ENCODE results near the gene MIGA2.
"Not testable (repeated sequence)": the region's sequence is repeated elsewhere in the genome, so short reads cannot be mapped to it uniquely, and the experiment has no call there.

MIGA2 gene

DNA sequence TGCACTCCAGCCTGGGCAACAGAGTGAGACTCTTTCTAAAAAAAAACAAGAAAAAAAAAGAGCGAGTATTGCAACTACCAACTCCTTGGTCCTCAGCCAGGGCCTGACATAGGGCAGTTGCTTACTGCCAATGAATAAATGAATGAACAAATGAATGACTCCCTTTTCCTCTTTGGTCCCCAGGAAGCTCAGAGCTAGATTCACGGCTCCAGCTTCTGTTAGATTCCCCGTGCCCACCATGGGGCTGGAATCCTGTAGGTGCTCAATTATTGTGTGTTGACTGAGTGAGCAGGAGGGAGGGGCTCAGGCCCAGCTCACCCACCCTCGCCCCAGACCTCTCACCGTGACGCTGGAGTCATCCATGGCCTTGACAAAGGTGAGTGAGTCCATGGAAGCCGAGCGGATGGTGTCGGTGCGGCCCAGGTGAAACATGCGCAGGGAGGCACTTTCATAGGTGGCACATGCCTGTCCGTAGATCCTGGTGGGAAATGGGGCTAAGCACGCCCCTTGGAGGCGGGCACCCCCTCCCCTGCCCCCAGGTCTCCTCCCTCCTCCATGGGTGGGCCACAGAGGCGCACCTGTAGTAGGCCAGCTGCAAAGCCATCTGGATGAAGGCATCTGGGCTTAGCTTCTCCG is 61.4 kb downstream of the MIGA2 start:
- no peak for DNase-seq (ENCODE audit: low read depth, low spot score)

DNA sequence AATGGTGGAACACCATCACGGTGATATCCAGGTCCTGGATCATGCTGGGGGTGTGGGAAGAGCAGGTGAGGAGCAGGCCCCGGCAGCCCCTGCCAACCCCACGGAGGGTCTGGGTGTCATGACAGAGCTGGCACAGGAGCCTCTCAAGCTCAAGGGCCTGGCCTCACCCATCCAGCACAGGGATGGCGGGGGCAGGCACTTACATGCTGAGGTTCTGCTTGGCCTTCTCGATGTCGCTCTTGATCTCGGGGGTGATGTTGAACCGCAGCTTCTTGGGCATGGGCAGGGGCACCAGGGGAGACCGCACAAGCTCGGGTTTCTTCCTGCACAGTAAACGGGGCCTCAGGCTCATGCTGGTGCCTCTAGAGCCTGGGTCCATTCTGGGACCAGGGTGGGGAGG is 61.9 kb downstream of the MIGA2 start:
- no peak for DNase-seq (ENCODE audit: low read depth, low spot score)

DNA sequence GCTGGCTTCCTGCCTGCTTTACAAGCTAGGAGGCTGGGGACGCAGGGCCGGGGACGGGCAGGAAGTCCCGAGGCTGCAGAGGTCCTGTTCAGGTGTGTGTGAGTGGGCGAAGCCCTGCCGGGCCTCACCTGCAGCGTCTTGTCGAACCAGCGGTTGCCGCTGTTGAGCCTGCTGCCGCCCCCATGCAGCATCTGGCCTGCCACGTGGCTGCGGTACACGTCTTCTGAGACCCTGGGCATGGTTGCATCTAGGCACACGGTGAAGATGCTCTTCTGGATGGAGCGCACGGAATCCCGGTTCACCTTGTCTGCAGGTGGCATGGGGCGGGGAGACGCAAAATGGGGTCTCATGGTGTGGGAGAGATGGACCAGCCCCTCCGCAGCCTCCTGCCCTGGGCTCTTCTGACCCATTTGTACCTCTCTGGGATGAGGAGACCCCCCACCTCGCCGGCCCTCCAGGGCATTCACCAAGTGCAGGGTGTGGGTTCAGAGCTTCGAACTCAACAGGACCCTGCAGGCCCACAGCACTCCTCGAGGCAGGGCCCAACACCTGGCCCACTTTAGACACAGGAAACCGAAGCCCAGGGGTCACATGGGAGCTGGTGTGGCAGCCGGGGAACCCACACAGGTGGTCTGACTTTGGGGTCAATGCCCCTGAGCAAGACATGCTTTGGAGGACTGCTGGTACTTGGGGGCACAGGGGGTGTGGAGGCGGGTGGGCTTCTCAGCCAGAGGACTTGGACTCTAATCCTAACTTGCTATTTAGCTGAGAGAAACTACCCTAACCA is 64.2 kb downstream of the MIGA2 start:
- DNase-seq (ENCODE audit: low read depth, low spot score): no peak

DNA sequence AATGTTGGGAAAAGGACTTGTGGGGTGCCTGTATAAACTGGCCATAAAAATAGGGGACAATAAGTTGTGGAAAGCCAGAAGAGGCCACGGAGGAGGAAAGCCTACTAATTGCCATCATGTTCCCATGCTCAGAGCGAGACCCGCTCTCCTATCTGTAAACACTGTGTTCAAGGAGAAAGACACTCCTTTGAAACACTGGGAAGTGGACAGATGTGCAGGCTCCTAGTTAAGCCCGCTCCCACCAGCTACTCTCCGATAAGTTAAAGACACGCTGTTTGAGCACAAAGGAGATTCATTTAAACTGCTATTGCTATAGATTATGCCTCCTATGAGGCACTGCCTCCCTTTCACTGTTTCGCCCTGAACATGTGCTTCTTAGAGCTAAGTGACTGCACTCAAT is 64.9 kb downstream of the MIGA2 start:
- no peak for DNase-seq (ENCODE audit: low read depth, low spot score)

DNA sequence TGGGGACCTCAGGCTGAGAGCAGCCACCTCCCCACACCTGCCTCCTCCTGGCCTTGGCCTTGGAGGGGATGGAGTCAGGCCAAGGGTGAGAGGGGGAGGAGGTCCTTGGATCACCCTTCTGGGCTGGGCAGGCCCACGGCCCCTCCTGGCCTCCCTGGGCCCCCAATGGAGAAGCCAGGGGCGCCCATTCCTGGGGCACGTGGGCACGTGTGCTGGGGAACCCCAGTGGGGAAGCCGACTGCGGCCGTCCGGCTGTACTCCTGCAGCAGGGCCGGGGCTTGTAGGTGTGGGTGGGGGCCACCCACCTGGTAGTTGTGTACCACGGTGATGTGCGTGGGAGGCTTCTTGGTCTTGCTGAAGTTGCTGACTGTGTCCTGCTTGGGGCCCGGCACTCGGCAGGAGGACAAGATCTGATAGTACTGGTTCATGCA is 65.7 kb downstream of the MIGA2 start:
- DNase-seq (ENCODE audit: low read depth, low spot score): no peak

DNA sequence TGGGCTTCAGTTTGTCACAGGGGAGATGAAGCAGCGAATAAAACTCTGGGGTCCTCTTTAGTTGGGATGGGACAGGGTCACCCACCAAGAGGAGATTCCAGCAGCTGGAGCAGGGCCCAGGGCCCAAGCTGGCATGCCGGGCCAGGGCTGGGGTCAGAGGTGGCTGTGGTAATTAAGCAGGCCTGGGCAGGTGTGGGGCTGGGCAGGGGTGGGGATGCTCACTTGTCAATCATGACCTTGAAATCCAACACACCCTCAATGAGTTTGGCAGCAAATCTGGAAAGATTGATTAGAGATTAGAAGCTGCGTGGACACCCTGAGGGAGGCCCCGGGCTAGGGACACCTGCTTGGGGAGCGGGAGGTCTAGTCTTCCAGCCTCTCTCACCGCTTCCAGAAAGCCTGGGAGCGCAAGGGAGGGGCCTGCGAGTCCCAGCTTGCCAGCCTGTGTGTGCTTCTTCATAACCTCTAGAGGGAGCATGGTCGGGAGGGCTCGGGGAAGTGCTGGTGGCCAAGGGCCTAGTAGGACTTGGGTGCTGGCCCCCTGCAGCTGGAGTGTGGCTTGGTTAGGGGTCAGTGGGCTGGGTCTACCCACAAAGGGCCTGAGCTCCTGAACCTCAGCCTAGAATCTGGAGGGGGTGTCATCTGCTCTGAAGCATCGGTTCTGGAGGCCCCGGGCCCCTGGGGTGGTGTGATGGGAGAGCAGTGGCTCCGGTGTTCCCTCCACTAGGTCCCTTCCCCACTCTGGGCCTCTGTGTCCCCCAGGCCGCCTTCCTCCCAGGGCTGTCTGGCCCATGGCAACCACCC is 66.6 kb downstream of the MIGA2 start:
- no peak for DNase-seq (ENCODE audit: low read depth, low spot score)

DNA sequence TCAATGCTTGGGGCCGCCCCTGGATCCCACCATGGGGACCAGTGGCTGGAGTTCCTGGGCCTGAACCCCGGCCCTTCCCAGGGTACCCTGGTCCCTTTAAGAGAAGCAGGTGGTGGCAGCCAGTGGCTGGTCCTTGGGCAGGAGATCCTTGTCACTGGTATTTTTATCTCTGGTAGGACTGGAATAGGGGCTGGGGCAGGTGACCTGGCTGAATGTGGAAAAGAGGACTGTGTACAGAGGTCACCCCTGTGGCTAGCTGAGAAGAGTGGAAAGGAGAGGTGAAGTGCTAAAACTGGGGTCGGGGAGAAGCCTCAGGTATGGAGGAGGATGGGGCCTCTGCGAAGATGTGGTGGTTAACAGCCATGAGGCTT is 67.2 kb downstream of the MIGA2 start:
- DNase-seq (ENCODE audit: low read depth, low spot score): no peak

DNA sequence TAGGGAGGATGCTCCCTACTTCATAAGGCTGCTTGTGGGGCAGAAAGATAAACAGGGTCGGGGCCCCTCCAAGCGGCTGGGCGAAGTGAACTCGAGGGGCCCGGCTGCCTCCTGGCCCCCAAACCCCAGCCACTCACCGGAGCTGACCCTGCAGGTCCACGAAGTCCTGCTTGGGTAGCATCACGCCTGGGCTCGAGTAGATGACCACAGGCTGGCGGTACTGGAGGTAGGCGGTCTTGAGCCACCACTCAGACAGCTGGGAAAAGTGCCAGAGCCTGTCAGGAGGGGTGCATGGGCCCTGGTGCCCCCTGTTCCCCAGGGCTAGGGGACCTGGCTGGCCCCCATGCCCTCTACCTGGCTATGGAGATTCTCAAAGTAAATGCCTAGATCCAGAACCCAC is 67.6 kb downstream of the MIGA2 start:
- no peak for DNase-seq (ENCODE audit: low read depth, low spot score)

DNA sequence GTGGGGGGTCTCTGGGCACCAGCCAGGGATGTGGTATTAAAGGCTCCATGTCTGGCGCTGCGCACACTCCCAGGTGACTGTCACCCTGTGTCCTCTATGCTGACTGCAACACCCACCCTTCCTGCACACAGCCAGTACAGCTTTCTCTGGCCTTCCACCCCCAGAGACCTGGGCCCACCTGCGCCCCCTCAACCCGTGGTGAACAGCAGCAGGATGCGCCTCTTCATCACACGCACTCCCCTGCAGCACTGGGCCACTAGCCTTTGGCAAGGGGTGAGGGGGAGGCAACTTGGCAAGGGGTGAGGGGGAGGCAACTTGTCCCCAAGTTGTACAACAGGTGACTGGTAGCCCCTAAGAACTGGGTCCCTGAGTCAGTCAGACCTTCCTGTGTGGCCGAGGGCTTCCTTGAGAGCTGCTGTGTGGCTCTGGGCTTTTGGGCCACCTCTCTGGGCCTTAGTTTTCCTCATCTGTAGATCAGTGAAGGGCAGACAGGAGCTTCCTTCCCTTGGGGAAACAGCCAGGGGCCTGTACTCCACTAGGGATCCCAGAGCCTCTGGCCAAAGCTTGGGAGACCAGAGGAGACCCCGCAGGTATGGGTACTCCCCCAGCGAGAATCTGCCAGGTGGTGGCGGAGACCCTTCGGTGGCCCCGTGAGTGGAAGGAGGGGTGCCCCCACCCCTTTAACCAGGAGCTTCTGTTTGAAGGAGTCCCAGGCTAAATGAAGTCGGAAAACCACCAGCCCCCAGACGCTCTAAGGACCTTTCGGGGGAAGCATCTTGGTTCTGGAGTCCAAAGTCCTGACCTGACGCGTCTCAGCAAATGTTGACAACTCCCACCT is 69.7 kb downstream of the MIGA2 start:
- no peak for DNase-seq (ENCODE audit: low read depth, low spot score)

DNA sequence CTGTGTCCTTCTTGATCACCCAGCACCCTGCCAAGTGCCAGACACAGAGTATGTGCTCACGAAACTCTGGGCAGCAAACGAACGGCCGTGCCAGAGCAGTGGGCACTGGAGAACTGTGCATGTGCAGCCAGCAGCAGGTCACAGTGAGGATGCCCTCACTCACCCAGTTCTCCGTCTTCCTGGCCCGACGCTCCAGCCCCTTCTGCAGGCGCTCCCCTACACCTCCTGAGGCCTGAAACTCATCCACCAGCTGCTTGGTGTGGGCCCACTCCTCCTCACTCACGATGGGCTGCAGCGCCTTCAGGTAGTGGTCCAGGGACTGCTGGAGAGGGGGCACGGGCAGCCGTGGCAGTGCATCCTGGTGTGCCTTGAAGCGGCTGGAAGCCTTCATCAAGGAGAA is 71.2 kb downstream of the MIGA2 start:
- DNase-seq (ENCODE audit: low read depth, low spot score): no peak

DNA sequence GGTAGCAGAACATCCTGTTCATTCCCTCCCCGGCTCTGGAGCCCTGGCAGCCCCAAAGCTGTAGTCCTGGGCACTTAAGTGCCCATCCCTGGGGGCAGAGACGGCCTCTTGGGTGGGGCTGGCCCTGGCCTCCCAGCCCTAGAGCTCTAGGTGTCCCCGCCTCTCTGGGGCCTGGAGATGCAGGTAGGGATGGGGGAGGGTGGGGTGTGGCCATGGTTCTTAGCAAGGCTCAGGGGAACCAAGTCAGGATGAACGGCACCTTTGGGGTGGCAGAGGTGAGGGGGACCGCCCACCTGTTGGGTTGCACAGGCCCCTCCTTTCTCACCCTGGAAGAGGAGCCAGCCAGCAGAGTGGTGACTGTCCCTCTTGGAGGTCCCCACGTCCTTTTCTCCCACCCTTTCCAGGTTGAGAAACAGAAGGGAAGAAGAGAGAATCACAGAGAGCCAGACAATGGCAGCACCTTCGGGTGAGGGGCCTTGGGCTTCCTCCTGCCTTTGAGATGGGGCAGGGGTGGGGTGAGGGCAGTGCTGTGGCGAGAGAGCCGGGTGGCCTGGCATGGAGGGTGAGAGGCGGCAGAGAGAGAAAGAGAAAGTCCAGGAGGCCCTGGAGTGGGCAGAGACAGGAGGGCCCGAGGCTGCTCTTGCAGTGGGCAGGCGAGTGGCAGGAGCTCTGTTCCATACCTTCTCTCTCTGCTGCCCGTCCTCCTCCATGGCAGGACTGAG is 71.8 kb downstream of the MIGA2 start:
- no peak for DNase-seq (ENCODE audit: low read depth, low spot score)

DNA sequence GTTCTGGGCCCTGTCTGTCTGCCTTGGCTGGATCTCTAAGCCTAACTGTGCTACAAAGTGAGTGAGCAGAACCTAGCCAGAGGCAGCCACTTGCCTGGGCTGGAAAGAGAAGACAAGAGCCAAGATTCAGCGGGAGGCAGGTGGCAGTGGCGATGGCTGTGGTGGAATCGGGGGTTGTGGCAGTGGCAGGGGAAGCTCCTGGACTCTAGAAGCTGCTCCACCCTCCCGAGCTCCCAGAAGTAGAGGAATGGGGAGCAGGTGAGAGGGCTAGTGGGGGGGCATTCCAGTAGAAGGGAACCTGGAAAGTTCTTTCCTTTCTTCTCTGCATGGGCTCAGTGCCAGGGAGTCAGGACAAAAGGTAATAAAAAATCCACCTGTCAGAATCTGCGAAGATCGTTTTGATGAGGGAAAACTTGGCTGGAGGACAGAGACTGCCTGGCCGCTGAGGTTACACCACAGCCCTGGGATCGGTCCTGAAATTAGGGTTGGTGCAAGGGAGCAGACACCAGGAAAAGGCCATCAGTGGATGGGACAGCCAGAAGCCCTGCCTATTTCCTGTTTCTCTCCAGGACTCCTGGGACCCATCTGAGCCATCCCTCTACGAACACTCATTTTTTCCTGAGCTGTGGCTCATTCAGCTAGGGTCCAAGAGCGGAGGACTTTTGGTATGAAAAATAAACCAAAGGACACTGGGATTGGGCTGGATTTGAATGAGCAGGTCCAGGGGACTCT is 72.5 kb downstream of the MIGA2 start:
- DNase-seq (ENCODE audit: low read depth, low spot score): no peak

DNA sequence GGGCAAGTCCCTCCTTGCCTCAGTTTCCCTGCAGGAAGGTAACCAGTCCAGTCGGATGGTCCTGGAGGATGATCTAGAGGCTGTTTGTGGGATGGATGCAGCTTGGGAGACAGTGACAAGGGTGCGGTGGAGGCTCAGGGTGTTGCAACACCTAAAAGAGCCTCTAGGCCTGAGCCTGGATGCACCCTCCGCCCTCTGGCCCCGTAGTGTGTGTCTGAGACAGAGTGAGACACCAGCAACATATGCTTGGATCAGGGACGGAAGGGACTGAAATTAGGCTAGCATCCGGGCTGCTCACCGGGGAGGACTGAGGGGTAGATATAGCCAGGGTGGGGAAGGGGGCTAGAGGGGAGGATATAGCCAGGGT is 73.1 kb downstream of the MIGA2 start:
- DNase-seq (ENCODE audit: low read depth, low spot score): no peak

DNA sequence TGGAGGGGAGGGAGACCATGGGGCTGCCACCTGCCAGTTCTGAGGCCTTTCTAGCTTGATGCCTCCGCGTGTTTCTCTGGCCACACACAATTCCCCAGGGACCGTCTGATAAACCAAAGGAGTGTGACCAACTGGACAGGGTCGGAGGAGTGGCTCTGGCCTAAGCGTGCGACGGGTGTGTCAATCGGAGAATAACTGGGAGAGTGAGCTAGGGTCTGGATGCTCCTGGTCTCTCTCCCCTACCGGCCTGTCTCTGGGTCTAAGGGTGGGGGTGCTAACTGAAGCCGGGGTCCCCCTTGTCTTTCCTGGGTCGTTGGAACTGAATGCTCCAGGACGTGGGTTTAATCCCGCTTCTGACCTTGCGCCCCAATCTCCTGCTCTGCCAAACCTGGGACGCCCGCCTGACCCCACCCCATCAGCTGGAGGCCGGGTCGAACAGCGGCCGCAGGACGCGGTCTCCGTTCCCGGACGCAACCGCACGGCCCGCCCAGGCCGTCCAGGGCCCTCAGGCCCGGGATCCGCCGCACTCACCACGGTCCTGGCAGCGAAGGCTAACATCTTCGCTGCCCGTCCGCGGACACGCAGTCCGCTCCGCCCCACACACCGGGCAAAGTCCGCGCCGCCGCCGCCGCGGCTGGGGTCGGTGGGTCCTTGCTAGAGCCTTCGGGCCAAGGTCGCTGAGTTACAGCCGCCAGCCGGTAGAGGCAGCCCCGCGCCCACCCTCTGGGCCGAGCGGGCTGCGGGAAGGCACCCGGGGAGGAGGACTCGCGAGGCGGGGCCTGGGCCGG is 73.7 kb downstream of the MIGA2 start:
- no peak for DNase-seq (ENCODE audit: low read depth, low spot score)

DNA sequence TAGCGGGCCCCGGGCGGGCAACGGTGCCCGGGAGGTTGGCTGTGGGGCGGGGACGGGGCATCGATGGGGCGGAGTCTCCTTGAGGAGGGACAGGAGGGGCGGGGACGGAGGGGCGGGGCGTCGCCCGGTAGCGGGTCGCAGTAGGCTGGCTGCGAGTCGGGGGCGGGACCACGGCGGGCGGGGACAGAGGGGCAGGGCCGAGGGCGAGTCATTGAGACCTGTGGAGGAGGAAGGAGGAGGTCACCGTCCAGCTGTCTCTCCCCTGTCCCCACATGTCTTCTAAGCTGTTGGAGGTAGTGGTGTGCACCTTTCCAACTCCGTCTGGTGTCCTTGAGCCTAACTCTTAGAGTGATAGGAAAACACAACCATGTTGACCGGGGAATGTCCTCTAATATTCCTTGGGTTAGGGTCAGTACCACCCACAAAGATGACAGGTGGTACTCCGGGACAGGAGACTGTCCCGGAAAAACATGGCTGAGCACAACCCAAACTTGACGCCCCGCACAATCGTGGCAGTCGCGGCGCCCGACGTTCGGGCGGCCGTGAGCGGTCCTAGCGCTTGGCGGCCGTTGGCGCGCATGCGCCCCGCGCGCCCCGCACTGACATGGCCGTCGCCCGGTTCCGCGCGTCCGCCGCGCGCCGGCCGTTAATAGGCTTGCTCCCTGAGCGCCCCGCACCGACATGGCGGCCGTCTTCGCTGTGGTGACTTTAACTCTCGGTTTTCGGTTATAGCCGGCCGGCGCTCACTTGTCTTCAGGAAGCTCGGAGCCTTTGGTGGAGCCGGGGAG is 74.5 kb downstream of the MIGA2 start, which contains the start of the genes CRAT and PTPA:
Gene CRAT, minus strand, starts transcription at position 54 of the 788 bp plus-strand sequence. CDS start 284 bp downstream, outside the sequence.
Gene PTPA, plus strand, starts transcription at position 676 of the 788 bp plus-strand sequence. CDS start 186 bp downstream, outside the sequence.
- DNase-seq (ENCODE audit: low read depth, low spot score): no peak

DNA sequence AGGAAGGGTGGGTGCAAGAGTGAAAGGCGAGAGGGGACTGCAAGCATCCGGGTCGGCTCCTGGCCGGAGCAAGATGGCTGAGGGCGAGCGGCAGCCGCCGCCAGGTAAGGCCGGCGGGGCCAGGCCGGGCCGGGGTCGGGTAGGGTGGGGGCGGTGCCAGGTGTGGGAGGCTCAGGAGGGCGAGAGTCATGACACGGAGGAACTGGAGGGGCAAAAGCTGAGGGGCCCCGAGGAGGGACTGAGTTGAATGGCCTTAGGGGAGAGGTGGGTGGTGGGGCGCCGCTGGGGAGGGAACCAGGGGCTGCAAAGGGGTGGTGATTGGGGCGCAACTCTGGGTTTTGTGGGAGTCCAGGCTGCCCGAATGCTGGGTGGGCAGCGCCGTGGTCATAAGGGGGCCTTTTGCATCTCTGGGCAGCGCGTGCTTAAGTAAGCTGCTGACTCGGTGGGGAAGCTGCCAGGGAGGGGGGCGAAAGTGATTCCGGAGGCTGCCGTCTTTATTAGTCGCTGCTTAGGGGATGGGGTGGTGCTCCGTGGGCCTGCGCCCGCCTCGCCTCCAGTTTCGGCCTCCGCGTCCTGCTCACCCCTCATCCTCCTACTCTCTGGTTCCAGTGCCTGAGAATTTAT is 75.2 kb downstream of the MIGA2 start:
- no peak for DNase-seq (ENCODE audit: low read depth, low spot score)

DNA sequence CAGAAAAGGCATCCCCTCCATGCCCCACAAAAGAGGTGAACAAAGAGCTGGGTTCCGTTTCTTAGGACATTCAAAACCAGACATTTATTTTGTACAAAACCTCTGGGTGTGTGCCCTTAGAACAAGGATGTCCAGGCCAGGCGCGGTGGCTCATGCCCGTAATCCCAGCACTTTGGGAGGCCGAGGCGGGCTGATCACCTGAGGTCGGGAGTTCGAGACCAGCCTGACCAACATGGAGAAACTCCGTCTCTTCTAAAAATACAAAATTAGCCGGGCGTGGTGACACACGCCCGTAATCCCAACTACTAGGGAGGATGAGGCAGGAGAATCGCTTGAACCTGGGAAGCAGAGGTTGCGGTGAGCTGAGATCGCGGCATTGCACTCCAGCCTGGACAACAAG is 76.1 kb downstream of the MIGA2 start:
- not testable (repeated sequence) for DNase-seq (ENCODE audit: low read depth, low spot score)

Measured in iPS DF 19.7 (cell line).